ENCODE data around the gene NIM1K.
A peak's percentile ranks its signal among the peaks of the same experiment; 100 is the strongest.

Gene NIM1K

DNA sequence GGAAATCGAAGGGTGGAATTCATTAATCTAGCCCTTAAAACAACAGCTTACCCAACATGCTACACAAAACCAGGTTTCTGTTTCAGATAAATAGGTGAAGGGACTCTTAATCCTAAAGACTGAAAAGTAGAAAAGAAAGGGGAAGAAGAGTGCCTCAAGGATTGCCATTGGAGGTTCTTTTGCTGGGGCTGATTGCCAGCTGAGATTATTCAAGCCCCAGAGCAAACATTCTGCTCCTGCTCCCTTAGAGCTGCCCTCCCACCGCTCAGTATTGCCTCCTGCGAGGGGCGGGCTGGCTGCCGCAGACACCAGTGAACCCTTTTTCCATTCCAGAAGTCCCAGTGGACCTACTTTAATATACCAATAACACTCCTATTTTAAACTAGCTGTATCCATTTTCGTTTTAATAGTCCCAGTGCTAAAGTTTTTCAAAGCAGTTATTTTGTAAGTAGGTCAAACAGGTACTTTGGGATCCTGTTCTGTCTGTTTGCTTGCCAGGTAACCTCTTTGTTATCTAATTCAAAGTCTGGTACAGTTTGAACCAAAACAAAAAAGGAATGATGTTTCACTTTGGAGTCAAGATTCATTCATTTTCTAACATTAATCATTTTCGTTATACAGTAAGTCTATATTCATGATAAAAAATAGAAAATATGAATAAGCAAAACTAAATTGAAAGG lies 82.5 kb downstream of the NIM1K start:
- H3K27me3 ChIP-seq (replicated peaks), result no peaks in the 10 kb centered on the region
- in situ Hi-C loops (cut with HindIII; ENCODE audit: low pct_ligation_motif_present, low sequenced_read_pairs), result no loop called here
- H3K27ac ChIP-seq, result no peak overlapping the region
- no peak for TF ChIP-seq CTCF (IDR thresholded peaks at IDR 0.05; ENCODE audit: low read depth, low read length, missing control alignments)
- no peaks in the 10 kb centered on the region for H3K36me3 ChIP-seq (replicated peaks)
- no peak for DNase-seq
- no peak overlapping the region for H3K4me3 ChIP-seq (ENCODE audit: low read depth, low read length)

DNA sequence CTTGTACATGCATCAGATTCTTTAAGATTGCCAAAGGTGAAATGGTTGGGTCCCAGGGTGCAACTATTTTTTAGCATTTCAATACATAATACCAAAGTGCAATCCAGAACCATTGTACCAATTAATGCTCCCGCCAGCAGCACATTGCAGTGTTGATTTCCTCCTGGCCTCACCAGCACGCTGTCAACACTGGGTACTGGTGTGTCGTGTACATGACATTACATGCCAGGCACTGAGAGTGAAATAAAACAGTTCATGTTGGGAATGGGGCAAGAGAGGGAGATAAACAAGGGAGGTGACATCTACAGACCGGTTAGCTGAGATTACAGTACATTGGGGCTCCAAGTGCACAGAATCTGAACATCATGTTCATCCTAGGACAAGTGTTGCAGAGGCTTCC lies 83.4 kb downstream of the NIM1K start:
- H3K36me3 ChIP-seq (replicated peaks), result no peaks in the 10 kb centered on the region

DNA sequence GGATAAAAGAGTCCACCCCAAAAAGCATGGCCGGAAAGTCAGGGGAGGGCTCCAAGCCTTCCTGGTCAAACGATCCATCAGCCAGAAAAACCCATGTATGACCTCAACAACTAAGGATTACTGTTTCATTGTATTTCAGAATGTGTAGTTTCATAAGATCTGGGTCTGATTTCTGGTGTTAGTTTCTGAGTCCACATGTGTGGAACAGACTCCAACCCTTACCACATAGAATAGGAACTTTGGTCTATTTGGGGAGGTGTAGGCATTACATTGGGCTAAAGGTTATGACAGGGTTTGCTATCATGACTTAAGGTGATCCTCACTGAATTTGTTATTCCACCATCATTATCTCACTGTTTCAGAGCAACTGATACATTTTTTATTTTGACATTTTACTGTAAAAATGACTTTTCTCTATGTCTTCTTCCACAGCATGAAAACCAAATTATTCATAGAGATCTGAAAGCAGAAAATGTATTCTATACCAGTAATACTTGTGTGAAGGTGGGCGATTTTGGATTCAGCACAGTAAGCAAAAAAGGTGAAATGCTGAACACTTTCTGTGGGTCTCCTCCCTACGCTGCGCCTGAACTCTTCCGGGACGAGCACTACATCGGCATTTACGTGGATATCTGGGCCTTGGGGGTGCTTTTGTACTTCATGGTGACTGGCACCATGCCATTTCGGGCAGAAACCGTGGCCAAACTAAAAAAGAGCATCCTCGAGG lies 87.7 kb downstream of the NIM1K start:
- H3K27me3 ChIP-seq (replicated peaks), result no peaks in the 10 kb centered on the region
- in situ Hi-C loops (cut with HindIII; ENCODE audit: low pct_ligation_motif_present, low sequenced_read_pairs), result no loop called here
- DNase-seq, result no peak
- H3K36me3 ChIP-seq (replicated peaks), result no peaks in the 10 kb centered on the region
- TF ChIP-seq CTCF (IDR thresholded peaks at IDR 0.05; ENCODE audit: low read depth, low read length, missing control alignments), result no peak
- H3K4me3 ChIP-seq (ENCODE audit: low read depth, low read length), result no peak overlapping the region
- no peak overlapping the region for H3K27ac ChIP-seq

More for the DNA sequence above, 83.4 kb downstream of the NIM1K start:
- Histone ChIP-seq H3K27me3 (replicated peaks) (no peaks in the 10 kb centered on the region), H3K27ac (no peak overlapping the region), H3K4me3 (ENCODE audit: low read depth, low read length) (no peak overlapping the region)
- in situ Hi-C loops (cut with HindIII; ENCODE audit: low pct_ligation_motif_present, low sequenced_read_pairs), result no loop called here
- no peak for DNase-seq
- no peak for TF ChIP-seq CTCF (IDR thresholded peaks at IDR 0.05; ENCODE audit: low read depth, low read length, missing control alignments)

GRCh38 chr5:43281840-43282658 lies 90.0 kb downstream of the NIM1K start:
- no peak for TF ChIP-seq CTCF (IDR thresholded peaks at IDR 0.05; ENCODE audit: low read depth, low read length, missing control alignments)
- DNase-seq, result peak; percentile 63

DNA sequence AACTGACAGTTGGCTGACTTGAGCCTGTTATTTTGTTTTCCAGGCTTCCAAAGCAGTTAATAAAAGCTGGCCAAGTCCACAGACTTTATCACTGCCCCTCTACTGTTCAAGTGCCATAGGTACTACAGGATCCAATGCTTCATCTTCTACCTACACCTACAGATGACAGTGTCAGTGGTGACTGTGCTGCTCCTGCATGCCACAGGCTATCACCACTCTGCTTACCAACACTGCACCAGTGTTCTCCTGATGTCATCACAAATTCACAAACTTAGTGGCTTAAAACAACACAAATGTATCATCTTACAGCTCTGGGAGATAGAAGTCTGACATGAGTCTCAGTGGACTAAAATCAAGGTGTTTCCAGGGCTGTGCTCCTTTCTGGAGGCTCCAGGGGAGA lies 94.6 kb downstream of the NIM1K start:
- no peak overlapping the region for H3K4me3 ChIP-seq (ENCODE audit: low read depth, low read length)
- H3K36me3 ChIP-seq (replicated peaks), result peaks cover 16% of the 10 kb centered on the region
- DNase-seq, result no peak
- H3K27me3 ChIP-seq (replicated peaks), result no peaks in the 10 kb centered on the region
- H3K27ac ChIP-seq, result no peak overlapping the region
- in situ Hi-C loops (cut with HindIII; ENCODE audit: low pct_ligation_motif_present, low sequenced_read_pairs), result no loop called here
- TF ChIP-seq CTCF (IDR thresholded peaks at IDR 0.05; ENCODE audit: low read depth, low read length, missing control alignments), result no peak

More at GRCh38 chr5:43281840-43282658, 90.0 kb downstream of the NIM1K start:
- peaks cover under 1% of the 10 kb centered on the region for H3K36me3 ChIP-seq (replicated peaks)
- no peak overlapping the region for H3K4me3 ChIP-seq (ENCODE audit: low read depth, low read length)
- in situ Hi-C loops (cut with HindIII; ENCODE audit: low pct_ligation_motif_present, low sequenced_read_pairs), result no loop called here
- no peaks in the 10 kb centered on the region for H3K27me3 ChIP-seq (replicated peaks)
- no peak overlapping the region for H3K27ac ChIP-seq
